Ishikawa (cell line): ENCODE results near the gene MYO5B.

ENCODE experiments used
- CEBPB ChIP-seq: IDR thresholded peaks from 2 replicates; pipeline ENCODE4 v1.6.1; 2012
- CREB1 ChIP-seq: IDR thresholded peaks from 2 replicates; pipeline ENCODE4 v1.6.1; 2012; ENCODE audit warnings: low read depth
- EP300 ChIP-seq: IDR thresholded peaks from 2 replicates; pipeline ENCODE4 v1.6.1; 2012; ENCODE audit warnings: borderline replicate concordance
- MAX ChIP-seq: IDR thresholded peaks from 2 replicates; pipeline ENCODE4 v1.6.1; 2012
- NFIC ChIP-seq: IDR thresholded peaks from 2 replicates; pipeline ENCODE4 v1.6.1; 2012
- RAD21 ChIP-seq: IDR thresholded peaks from 2 replicates; pipeline ENCODE4 v1.6.1; 2012; ENCODE audit warnings: low read depth
- REST ChIP-seq: IDR thresholded peaks from 2 replicates; pipeline ENCODE4 v1.6.1; 2012; ENCODE audit warnings: low read depth, mild to moderate bottlenecking
- TAF1 ChIP-seq: IDR thresholded peaks from 2 replicates; pipeline ENCODE4 v1.6.1; 2012; ENCODE audit warnings: low read depth, mild to moderate bottlenecking
- TEAD4 ChIP-seq: IDR thresholded peaks from 2 replicates; pipeline ENCODE4 v1.6.1; 2012
- YY1 ChIP-seq: IDR thresholded peaks from 2 replicates; pipeline ENCODE4 v1.6.1; 2012; ENCODE audit warnings: low read depth

- TF ChIP-seq RAD21: no peak
- TF ChIP-seq EP300: no peak
- no peak for TF ChIP-seq TEAD4
- TF ChIP-seq YY1: no peak
- TF ChIP-seq REST: no peak
- no peak for TF ChIP-seq CREB1
- TF ChIP-seq TAF1: no peak
- TF ChIP-seq MAX: no peak
- TF ChIP-seq CEBPB: no peak
- TF ChIP-seq NFIC: no peak
These were observed 52.4 kb downstream of the MYO5B start for GRCh38 chr18:50142441-50143120.
